Measurements from ENCODE around the gene SLAMF1.

DNA sequence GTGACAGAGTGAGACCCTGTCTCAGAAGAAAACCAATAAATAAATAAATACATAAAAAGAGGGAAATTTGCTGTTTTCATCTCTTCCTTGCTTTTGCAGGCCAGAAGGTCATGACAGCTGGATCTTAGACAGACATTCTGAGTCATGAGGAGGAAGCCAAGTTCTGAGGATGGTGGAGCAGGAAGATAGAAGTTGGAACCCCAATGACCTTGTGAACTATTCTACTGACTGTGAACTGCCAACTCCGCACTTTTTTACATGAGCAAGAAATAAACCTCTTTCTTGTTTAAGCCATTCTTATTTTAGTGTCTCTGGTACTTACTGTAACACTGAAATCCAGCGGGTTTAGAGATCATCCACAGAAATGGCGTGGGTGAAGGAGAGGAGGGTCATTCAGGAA lies 76.0 kb downstream of the SLAMF1 start:
- TF ChIP-seq, protein P1, sequence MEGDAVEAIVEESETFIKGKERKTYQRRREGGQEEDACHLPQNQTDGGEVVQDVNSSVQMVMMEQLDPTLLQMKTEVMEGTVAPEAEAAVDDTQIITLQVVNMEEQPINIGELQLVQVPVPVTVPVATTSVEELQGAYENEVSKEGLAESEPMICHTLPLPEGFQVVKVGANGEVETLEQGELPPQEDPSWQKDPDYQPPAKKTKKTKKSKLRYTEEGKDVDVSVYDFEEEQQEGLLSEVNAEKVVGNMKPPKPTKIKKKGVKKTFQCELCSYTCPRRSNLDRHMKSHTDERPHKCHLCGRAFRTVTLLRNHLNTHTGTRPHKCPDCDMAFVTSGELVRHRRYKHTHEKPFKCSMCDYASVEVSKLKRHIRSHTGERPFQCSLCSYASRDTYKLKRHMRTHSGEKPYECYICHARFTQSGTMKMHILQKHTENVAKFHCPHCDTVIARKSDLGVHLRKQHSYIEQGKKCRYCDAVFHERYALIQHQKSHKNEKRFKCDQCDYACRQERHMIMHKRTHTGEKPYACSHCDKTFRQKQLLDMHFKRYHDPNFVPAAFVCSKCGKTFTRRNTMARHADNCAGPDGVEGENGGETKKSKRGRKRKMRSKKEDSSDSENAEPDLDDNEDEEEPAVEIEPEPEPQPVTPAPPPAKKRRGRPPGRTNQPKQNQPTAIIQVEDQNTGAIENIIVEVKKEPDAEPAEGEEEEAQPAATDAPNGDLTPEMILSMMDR (IDR thresholded peaks at IDR 0.05; ENCODE audit: low read depth, low read length), result no peak
- no peak for TF ChIP-seq POLR2A (IDR thresholded peaks at IDR 0.05; ENCODE audit: extremely low read depth, insufficient read length)
- no peak for TF ChIP-seq MYC (IDR thresholded peaks at IDR 0.05; ENCODE audit: low read depth, low read length)
- TF ChIP-seq, protein P2, sequence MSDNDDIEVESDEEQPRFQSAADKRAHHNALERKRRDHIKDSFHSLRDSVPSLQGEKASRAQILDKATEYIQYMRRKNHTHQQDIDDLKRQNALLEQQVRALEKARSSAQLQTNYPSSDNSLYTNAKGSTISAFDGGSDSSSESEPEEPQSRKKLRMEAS (IDR thresholded peaks at IDR 0.05; ENCODE audit: low read depth, low read length), result no peak
